Nephron progenitor cell (in vitro differentiated cells): ENCODE data around the gene CRTC1.

Experiments
- DNase-seq: peaks from one replicate; pipeline ENCODE4 v3.0.0; 2021
- H3K27ac Mint-ChIP-seq: 2 replicates; pipeline ENCODE4 v1.8.0; 2021; ENCODE audit warnings: mild to moderate bottlenecking, moderate library complexity, mixed read lengths
- H3K27me3 Mint-ChIP-seq: 2 replicates; pipeline ENCODE4 v1.8.0; 2021; ENCODE audit warnings: mild to moderate bottlenecking, low read depth, mixed read lengths; ENCODE audit not compliant: poor library complexity
- H3K36me3 Mint-ChIP-seq: 2 replicates; pipeline ENCODE4 v1.8.0; 2021; ENCODE audit warnings: low read depth, mixed read lengths
- H3K4me1 Mint-ChIP-seq: 2 replicates; pipeline ENCODE4 v1.8.0; 2021; ENCODE audit warnings: mixed read lengths
- H3K4me3 Mint-ChIP-seq: 2 replicates; pipeline ENCODE4 v1.8.0; 2021; ENCODE audit warnings: mild to moderate bottlenecking, moderate library complexity, mixed read lengths
- H3K9me3 Mint-ChIP-seq: 2 replicates; pipeline ENCODE4 v1.8.0; 2021; ENCODE audit warnings: mild to moderate bottlenecking, moderate library complexity, mixed read lengths
- TF ChIP-seq, protein P1 (sequence below): fragments of 200-600 bp; sonication (generic); IDR thresholded peaks from 2 replicates; pipeline ENCODE4 v1.5.0; 2021; ENCODE audit warnings: antibody characterized with exemption

Gene CRTC1

GRCh38 chr19:18780631-18781030 lies 97.2 kb downstream of the CRTC1 start:
- Mint-ChIP-seq H3K4me1 (peaks cover 18% of the 10 kb centered on the region), H3K4me3 (no peak overlapping the region), H3K27me3 (peaks cover 74% of the 10 kb centered on the region), H3K9me3 (no peaks in the 10 kb centered on the region), H3K36me3 (no peaks in the 10 kb centered on the region), H3K27ac (no peak overlapping the region)
- DNase-seq = no peak
- TF ChIP-seq, protein P1, sequence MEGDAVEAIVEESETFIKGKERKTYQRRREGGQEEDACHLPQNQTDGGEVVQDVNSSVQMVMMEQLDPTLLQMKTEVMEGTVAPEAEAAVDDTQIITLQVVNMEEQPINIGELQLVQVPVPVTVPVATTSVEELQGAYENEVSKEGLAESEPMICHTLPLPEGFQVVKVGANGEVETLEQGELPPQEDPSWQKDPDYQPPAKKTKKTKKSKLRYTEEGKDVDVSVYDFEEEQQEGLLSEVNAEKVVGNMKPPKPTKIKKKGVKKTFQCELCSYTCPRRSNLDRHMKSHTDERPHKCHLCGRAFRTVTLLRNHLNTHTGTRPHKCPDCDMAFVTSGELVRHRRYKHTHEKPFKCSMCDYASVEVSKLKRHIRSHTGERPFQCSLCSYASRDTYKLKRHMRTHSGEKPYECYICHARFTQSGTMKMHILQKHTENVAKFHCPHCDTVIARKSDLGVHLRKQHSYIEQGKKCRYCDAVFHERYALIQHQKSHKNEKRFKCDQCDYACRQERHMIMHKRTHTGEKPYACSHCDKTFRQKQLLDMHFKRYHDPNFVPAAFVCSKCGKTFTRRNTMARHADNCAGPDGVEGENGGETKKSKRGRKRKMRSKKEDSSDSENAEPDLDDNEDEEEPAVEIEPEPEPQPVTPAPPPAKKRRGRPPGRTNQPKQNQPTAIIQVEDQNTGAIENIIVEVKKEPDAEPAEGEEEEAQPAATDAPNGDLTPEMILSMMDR = no peak

DNA sequence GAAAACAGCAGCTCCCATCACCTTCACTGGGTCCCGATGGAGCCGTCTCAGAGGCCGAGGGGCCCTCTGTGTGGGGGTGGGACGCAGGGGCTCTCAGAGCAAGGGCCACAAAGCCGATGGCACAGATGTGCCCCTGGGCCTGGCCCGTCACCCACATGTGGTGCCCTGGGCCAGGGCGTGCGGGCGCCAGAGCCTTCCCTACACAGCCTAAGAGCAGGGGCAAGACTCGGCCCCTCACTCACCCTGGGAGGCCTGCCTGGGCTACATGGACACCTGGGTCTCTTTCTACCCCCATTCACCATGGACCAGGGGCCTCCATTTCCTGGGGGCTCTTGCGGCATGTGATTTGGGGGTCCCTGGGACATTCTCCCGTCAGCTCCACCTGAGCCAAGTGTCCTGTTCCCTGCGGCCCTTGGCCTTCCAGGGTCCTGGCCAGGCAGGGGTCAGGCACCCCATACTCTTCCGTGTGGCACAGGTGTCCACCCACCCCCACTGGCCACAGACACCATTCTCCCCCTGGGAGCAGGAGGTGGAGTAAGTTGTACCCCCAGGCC lies 97.6 kb downstream of the CRTC1 start:
- DNase-seq = no peak
- H3K4me1 Mint-ChIP-seq = peaks cover 23% of the 10 kb centered on the region
- no peak overlapping the region for H3K27ac Mint-ChIP-seq
- TF ChIP-seq, protein P1 = no peak
- peaks cover 79% of the 10 kb centered on the region for H3K27me3 Mint-ChIP-seq
- peaks cover 2% of the 10 kb centered on the region for H3K9me3 Mint-ChIP-seq
- H3K36me3 Mint-ChIP-seq = no peaks in the 10 kb centered on the region
- H3K4me3 Mint-ChIP-seq = no peak overlapping the region

- Mint-ChIP-seq H3K4me1 (peaks cover 17% of the 10 kb centered on the region), H3K4me3 (no peak overlapping the region), H3K36me3 (no peaks in the 10 kb centered on the region), H3K27me3 (peaks cover 79% of the 10 kb centered on the region), H3K27ac (no peak overlapping the region), H3K9me3 (peaks cover 4% of the 10 kb centered on the region)
- TF ChIP-seq, protein P1 = no peak
- DNase-seq = no peak
Measured at GRCh38 chr19:18781885-18782527, 98.5 kb downstream of the CRTC1 start.

GRCh38 chr19:18782559-18783225 lies 99.2 kb downstream of the CRTC1 start:
- peaks cover 5% of the 10 kb centered on the region for H3K36me3 Mint-ChIP-seq
- no peak overlapping the region for H3K27ac Mint-ChIP-seq
- peaks cover 22% of the 10 kb centered on the region for H3K4me1 Mint-ChIP-seq
- H3K27me3 Mint-ChIP-seq = peaks cover 82% of the 10 kb centered on the region
- TF ChIP-seq, protein P1 = no peak
- peaks cover 10% of the 10 kb centered on the region for H3K9me3 Mint-ChIP-seq
- no peak for DNase-seq
- no peak overlapping the region for H3K4me3 Mint-ChIP-seq

- no peak for DNase-seq
- H3K9me3 Mint-ChIP-seq = peaks cover 10% of the 10 kb centered on the region
- peaks cover 5% of the 10 kb centered on the region for H3K36me3 Mint-ChIP-seq
- H3K4me1 Mint-ChIP-seq = peaks cover 24% of the 10 kb centered on the region
- H3K27ac Mint-ChIP-seq = no peak overlapping the region
- peaks cover 82% of the 10 kb centered on the region for H3K27me3 Mint-ChIP-seq
- H3K4me3 Mint-ChIP-seq = no peak overlapping the region
- TF ChIP-seq, protein P1 = no peak
Measured at GRCh38 chr19:18783958-18784785, 100.7 kb downstream of the CRTC1 start.
